HepG2 (cell line): ENCODE data around the gene CERS4. TPM values are rescaled to one million over a fixed set of nuclear protein-coding genes. Genes with fewer than 3 reads are reported as not detected.
"Not testable (repeated sequence)": the region's sequence is repeated elsewhere in the genome, so short reads cannot be mapped to it uniquely, and the experiment has no call there.

ENCODE experiments used
- ATAC-seq: fragments of 200-7000 bp; cut with Tn5 transposase; 3 replicates; pipeline ENCODE4 v1.9.1; 2020; ENCODE audit warnings: mild to moderate bottlenecking, moderate library complexity
- BruUV-seq: library from RNA; stranded (reverse); fragments of 400-500 nt; replicated peaks from 2 replicates; lab custom pipeline; 2021; lab: Mats Ljungman, UMichigan
- CTCF ChIA-PET: fragments of 300-600 bp; formaldehyde crosslinking; extraction: SDS; loops from one replicate; lab custom pipeline; 2021; ENCODE audit warnings: low total read pairs, inconsistent platforms, low intra/inter-chr PET ratio; lab: Yijun Ruan, JAX
- POLR2A ChIA-PET: fragments of 350-600 bp; sonication (Branson Sonifier 250); formaldehyde crosslinking; loops from one replicate; lab custom pipeline; 2020; ENCODE audit warnings: antibody characterized with exemption, inconsistent platforms; lab: Yijun Ruan, JAX
- DNase-seq: peaks from one replicate; pipeline ENCODE4 v3.0.0-alpha.2; 2015; ENCODE audit warnings: low spot score
- FAIRE-seq: peaks from 3 replicates; lab custom pipeline; 2011; peaks lifted over from hg19 to GRCh38; lab: Jason Lieb, UNC
- H2AFZ ChIP-seq: one replicate; pipeline ENCODE4 v1.6.1; 2011; ENCODE audit warnings: low read length, inconsistent platforms
- H3K27ac ChIP-seq: fragments of 300-600 bp; 3 replicates; pipeline ENCODE4 v1.8.0; 2011; ENCODE audit warnings: mixed run types, mild to moderate bottlenecking, mixed read lengths, low read length, inconsistent platforms; ENCODE audit not compliant: insufficient read depth; ENCODE audit errors: extremely low read length
- H3K27me3 ChIP-seq, 2 experiments: fragments of 200-600 bp in 1 of 2; 2 replicates in 1 of 2; 3 replicates in 1 of 2; pipeline versions ENCODE4 v1.6.0 to v1.8.0; 2011; ENCODE audit warnings: low read length in 2 of 2, mild to moderate bottlenecking in 2 of 2, moderate library complexity in 2 of 2, inconsistent platforms in 1 of 2; ENCODE audit not compliant: insufficient read depth in 2 of 2, control insufficient read depth in 1 of 2
- H3K36me3 ChIP-seq, 2 experiments: fragments of 200-600 bp in 1 of 2; replicated peaks in 1 of 2; 2 replicates in 1 of 2; 3 replicates in 1 of 2; pipeline versions ENCODE4 v1.5.1 to v1.8.0; 2011; ENCODE audit warnings: low read length in 2 of 2, inconsistent platforms in 1 of 2; ENCODE audit not compliant: insufficient read depth in 2 of 2, control insufficient read depth in 1 of 2
- H3K4me1 ChIP-seq: 2 replicates; pipeline ENCODE4 v1.5.1; 2012; ENCODE audit warnings: low read length, inconsistent platforms; ENCODE audit not compliant: insufficient read depth
- H3K4me2 ChIP-seq: 2 replicates; pipeline ENCODE4 v1.6.0; 2011; ENCODE audit warnings: low read depth, low read length, inconsistent platforms
- H3K4me3 ChIP-seq, 3 experiments: fragments of 200-600 bp in 1 of 3; sonication (generic), shearing (Covaris generic) in 1 of 3; replicated peaks in 1 of 3; 2 replicates each; pipeline ENCODE4 v1.5.1; 2011 to 2016; ENCODE audit warnings: low read length in 3 of 3, inconsistent platforms in 2 of 3, low read depth in 2 of 3, mild to moderate bottlenecking in 2 of 3, control low read depth in 1 of 3, mixed read lengths in 1 of 3; ENCODE audit not compliant: insufficient read depth in 1 of 3
- H3K79me2 ChIP-seq: one replicate; pipeline ENCODE4 v1.6.1; 2011; ENCODE audit warnings: low read length, inconsistent platforms; ENCODE audit not compliant: insufficient read depth
- H3K9ac ChIP-seq: 2 replicates; pipeline ENCODE4 v1.6.0; 2011; ENCODE audit warnings: mild to moderate bottlenecking, low read depth, low read length, inconsistent platforms; ENCODE audit not compliant: insufficient read depth
- H3K9me3 ChIP-seq: 2 replicates; pipeline ENCODE4 v1.5.1; 2012; ENCODE audit warnings: mild to moderate bottlenecking, low read length
- H4K20me1 ChIP-seq: 2 replicates; pipeline ENCODE4 v1.6.0; 2011; ENCODE audit warnings: inconsistent platforms, mild to moderate bottlenecking, low read length, moderate library complexity; ENCODE audit not compliant: insufficient read depth
- ARID2 ChIP-seq: sonication (generic); formaldehyde crosslinking; IDR thresholded peaks from 2 replicates; pipeline ENCODE4 v1.8.1; 2022; ENCODE audit warnings: mild to moderate bottlenecking, missing genetic modification reagents, borderline replicate concordance
- BRCA1 ChIP-seq: sonication (generic); formaldehyde crosslinking; IDR thresholded peaks from 2 replicates; pipeline ENCODE4 v1.4.0; 2020; ENCODE audit warnings: missing genetic modification reagents
- RBM22 ChIP-seq: fragments of 200-400 bp; formaldehyde crosslinking; optimal IDR thresholded peaks from 2 replicates; pipeline ENCODE3; 2017; ENCODE audit warnings: mild to moderate bottlenecking, low read length, moderate library complexity
- RFX5 ChIP-seq: IDR thresholded peaks from 2 replicates; pipeline ENCODE4 v1.6.1; 2011; ENCODE audit warnings: low read depth, low read length, improper control_type of control experiment
- ZNF121 ChIP-seq: sonication (generic); formaldehyde crosslinking; IDR thresholded peaks from 2 replicates; pipeline ENCODE4 v1.5.0; 2020; ENCODE audit warnings: mild to moderate bottlenecking, missing genetic modification reagents
- ZSCAN29 ChIP-seq: sonication (generic); formaldehyde crosslinking; conservative IDR thresholded peaks from 2 replicates; pipeline ENCODE4 v1.4.0; 2020; ENCODE audit warnings: mild to moderate bottlenecking, missing genetic modification reagents
- WGBS: methylation state at CpG from one replicate; pipeline ENCODE4 v1.1.6; 2017; ENCODE audit warnings: low lambda C conversion rate; 5-methylcytosine and 5-hydroxymethylcytosine counted together
- in situ Hi-C: cut with HindIII; loops from 2 replicates; pipeline ENCODE4 v1.10.0; 2017; ENCODE audit warnings: low pct_unique_long_range_greater_than_20kb; ENCODE audit not compliant: extremely low pct_ligation_motif_present
- intact Hi-C: fragments of 100-400 bp; cut with micrococcal nuclease; formaldehyde crosslinking; loops from one replicate; pipeline ENCODE4 v1.10.0; 2022; ENCODE audit not compliant: unreplicated experiment
- polyA plus RNA-seq, 8 experiments: library from polyadenylated mRNA; depleted of rRNA in 3 of 8; stranded (reverse) in 7 of 8; unstranded in 1 of 8; fragments of >200 nt; fragmentation: Illumina TruSeq in 4 of 8; extraction: Trizol in 4 of 8; gene quantifications; 2 replicates each; pipeline versions ENCODE4 v1.2.1 to v1.2.3, GENCODE V29; 2011 to 2016; ENCODE audit warnings: low read depth in 4 of 8, missing spikeins in 1 of 8, mixed read lengths in 1 of 8; ENCODE audit not compliant: insufficient read depth in 1 of 8
- total RNA-seq, 5 experiments: library from RNA; depleted of rRNA; stranded (reverse); fragments of >200 nt; fragmentation: Illumina TruSeq; extraction: Trizol; gene quantifications; 2 replicates each; pipeline ENCODE4 v1.2.3, GENCODE V29; 2016; ENCODE audit warnings: low read depth in 1 of 5
- TF ChIP-seq, protein P1 (sequence below): sonication (generic); formaldehyde crosslinking; IDR thresholded peaks from 2 replicates; pipeline ENCODE4 v1.5.0; 2020; ENCODE audit warnings: missing genetic modification reagents

The CERS4 gene
- total and polyA plus RNA-seq, 2 of the 13 experiments (the other 11 are each of a cell fraction or from before 2014, with no cell fraction given): 74.7 to 83.5 TPM

- TF ChIP-seq, protein P1, sequence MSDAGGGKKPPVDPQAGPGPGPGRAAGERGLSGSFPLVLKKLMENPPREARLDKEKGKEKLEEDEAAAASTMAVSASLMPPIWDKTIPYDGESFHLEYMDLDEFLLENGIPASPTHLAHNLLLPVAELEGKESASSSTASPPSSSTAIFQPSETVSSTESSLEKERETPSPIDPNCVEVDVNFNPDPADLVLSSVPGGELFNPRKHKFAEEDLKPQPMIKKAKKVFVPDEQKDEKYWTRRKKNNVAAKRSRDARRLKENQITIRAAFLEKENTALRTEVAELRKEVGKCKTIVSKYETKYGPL (CRISPR knock-in tag): no peak
- TF ChIP-seq BRCA1: no peak
- TF ChIP-seq ZSCAN29: no peak
- TF ChIP-seq RFX5: no peak
Measured at GRCh38 chr19:8261881-8262280, 52.7 kb downstream of the CERS4 start (continued).

- no peak for DNase-seq
- intact Hi-C loops (no loop called here), in situ Hi-C loops (loop anchor here (5.0 to 25.0 kb wide), 2 partner anchors 45 to 250 kb away; partner anchors contain the start of genes CD320 and ELAVL1)
- Histone ChIP-seq H3K4me2 (no peak overlapping the region), H3K4me3 (no peak overlapping the region), H3K79me2 (no peaks in the 10 kb centered on the region), H3K9me3 (no peaks in the 10 kb centered on the region), H3K27me3 (no peaks in the 10 kb centered on the region), H3K4me1 (peaks cover 23% of the 10 kb centered on the region), H2AFZ (no peak overlapping the region), H3K27ac (no peak overlapping the region), H4K20me1 (no peaks in the 10 kb centered on the region), H3K9ac (no peak overlapping the region), H3K36me3 (peaks cover 11 to 25% of the 10 kb centered on the region in 2 experiments)
- CTCF ChIA-PET: no interaction called here
- no TSS peak for BruUV-seq
- no peak for FAIRE-seq
- POLR2A ChIA-PET: interaction anchor here (0.6 kb wide), 1 partner anchor 380 kb away, joined by 3 read pairs; no protein-coding TSS in a partner anchor
- peak; percentile 52 for TF ChIP-seq RBM22
- TF ChIP-seq ARID2 (CRISPR knock-in tag): no peak
- 96% methylated on average over 3 of the region's 6 CpGs for WGBS
- ATAC-seq: no peak
Measured at GRCh38 chr19:8262431-8262830, 53.3 kb downstream of the CERS4 start.

DNA sequence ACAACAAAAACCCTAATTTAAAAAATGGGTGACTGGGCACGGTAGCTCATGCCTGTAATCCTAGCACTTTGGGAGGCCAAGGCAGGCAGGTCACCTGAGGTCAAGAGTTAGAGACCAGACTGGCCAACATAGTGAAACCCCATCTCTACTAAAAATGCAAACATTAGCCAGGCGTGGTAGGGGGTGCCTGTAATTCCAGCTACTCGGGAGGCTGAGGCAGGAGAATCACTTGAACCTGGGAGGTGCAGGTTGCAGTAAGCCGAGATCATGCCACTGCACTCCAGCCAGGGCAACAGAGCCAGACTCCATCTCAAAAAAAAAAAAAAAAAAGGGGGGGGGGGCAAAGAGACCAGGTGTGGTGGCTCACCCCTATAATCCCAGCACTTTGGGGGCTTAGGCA lies 55.1 kb downstream of the CERS4 start:
- H3K4me3 ChIP-seq, CTCF ChIA-PET, BruUV-seq, H3K27ac ChIP-seq, ATAC-seq, H3K9ac ChIP-seq, H3K4me2 ChIP-seq, H3K27me3 ChIP-seq, intact Hi-C loops, H3K79me2 ChIP-seq, H4K20me1 ChIP-seq, DNase-seq, POLR2A ChIA-PET, H2AFZ ChIP-seq, H3K9me3 ChIP-seq, FAIRE-seq: not testable (repeated sequence)
- Histone ChIP-seq H3K4me1 (peaks cover 12% of the 10 kb centered on the region), H3K36me3 (peaks cover 11 to 20% of the 10 kb centered on the region in 2 experiments)
- in situ Hi-C loops: loop anchor here (5.0 to 25.0 kb wide), 2 partner anchors 43 to 252 kb away; partner anchors contain the start of genes CD320 and ELAVL1
- peak; percentile 71 for TF ChIP-seq ZNF121 (CRISPR knock-in tag)
- WGBS: 87% methylated on average over 4 of the region's 4 CpGs
